BJ (cell line): ENCODE measurements around the gene MCCC1. TPM values are rescaled to one million over a fixed set of nuclear protein-coding genes. Genes with fewer than 3 reads are reported as not detected.
"Not testable (repeated sequence)": the region's sequence is repeated elsewhere in the genome, so short reads cannot be mapped to it uniquely, and the experiment has no call there.

Source experiments
- CTCF ChIA-PET: fragments of 350-600 bp; formaldehyde crosslinking; extraction: SDS; loops from one replicate; lab custom pipeline; 2021; ENCODE audit warnings: antibody characterized with exemption, inconsistent platforms; lab: Yijun Ruan, JAX
- POLR2A ChIA-PET: fragments of 300-600 bp; sonication (Branson Sonifier 250); formaldehyde crosslinking; extraction: SDS; loops from one replicate; lab custom pipeline; 2021; ENCODE audit warnings: antibody characterized with exemption; lab: Charles Lee
- DNase-seq: peaks from one replicate; pipeline ENCODE4 v3.0.0-alpha.2; 2011; ENCODE audit warnings: low read depth
- H3K27me3 ChIP-seq: 2 replicates; pipeline ENCODE4 v1.6.0; 2011; ENCODE audit warnings: low read length; ENCODE audit not compliant: control insufficient read depth, insufficient read depth
- H3K36me3 ChIP-seq: 2 replicates; pipeline ENCODE4 v1.5.1; 2011; ENCODE audit warnings: low read length; ENCODE audit not compliant: control insufficient read depth, insufficient read depth
- H3K4me3 ChIP-seq: 2 replicates; pipeline ENCODE4 v1.5.1; 2011; ENCODE audit warnings: low read depth, mild to moderate bottlenecking, control low read depth, low read length
- polyA plus RNA-seq: library from polyadenylated mRNA; depleted of rRNA; stranded (reverse); fragments of >200 nt; gene quantifications from 2 replicates; pipeline ENCODE4 v1.2.3, GENCODE V29; 2011
- TF ChIP-seq, protein P1 (sequence below): IDR thresholded peaks from 2 replicates; pipeline ENCODE4 v1.5.1; 2011; ENCODE audit warnings: low read depth, mild to moderate bottlenecking, control low read depth, inconsistent platforms, low read length, moderate library complexity; ENCODE audit not compliant: insufficient read depth

MCCC1 gene
- polyA plus RNA-seq, 1 experiment, result 12.5 TPM

DNA sequence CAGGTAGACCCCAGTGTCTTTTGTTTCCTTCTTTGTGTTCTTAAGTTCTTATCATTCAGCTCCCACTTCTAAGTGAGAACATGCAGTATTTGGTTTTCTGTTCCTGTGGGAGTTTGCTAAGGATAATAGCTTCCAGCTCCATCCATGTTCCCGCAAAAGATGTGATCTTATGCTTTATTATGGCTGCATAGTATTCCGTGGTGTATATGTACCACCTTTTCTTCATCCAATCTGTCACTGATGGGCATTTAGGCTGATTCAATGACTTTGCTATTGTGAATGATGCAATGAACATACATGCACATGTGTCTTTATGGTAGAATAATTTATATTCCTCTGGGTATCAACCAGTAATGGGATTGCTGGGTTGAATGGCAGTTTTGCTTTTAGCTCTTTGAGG is 24.4 kb downstream of the MCCC1 start:
- Histone ChIP-seq H3K36me3 (peaks cover 2% of the 10 kb centered on the region; the same call in 1 of the 2 replicates), H3K4me3 (no peak overlapping the region), H3K27me3 (no peaks in the 10 kb centered on the region)
- CTCF ChIA-PET, result interaction anchor here (0.5 to 1.0 kb wide), 2 partner anchors 11 to 255 kb away, joined by 4 read pairs; no protein-coding TSS in a partner anchor
- TF ChIP-seq, protein P1, sequence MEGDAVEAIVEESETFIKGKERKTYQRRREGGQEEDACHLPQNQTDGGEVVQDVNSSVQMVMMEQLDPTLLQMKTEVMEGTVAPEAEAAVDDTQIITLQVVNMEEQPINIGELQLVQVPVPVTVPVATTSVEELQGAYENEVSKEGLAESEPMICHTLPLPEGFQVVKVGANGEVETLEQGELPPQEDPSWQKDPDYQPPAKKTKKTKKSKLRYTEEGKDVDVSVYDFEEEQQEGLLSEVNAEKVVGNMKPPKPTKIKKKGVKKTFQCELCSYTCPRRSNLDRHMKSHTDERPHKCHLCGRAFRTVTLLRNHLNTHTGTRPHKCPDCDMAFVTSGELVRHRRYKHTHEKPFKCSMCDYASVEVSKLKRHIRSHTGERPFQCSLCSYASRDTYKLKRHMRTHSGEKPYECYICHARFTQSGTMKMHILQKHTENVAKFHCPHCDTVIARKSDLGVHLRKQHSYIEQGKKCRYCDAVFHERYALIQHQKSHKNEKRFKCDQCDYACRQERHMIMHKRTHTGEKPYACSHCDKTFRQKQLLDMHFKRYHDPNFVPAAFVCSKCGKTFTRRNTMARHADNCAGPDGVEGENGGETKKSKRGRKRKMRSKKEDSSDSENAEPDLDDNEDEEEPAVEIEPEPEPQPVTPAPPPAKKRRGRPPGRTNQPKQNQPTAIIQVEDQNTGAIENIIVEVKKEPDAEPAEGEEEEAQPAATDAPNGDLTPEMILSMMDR, result no peak
- POLR2A ChIA-PET, result no interaction called here
- DNase-seq, result no peak

DNA sequence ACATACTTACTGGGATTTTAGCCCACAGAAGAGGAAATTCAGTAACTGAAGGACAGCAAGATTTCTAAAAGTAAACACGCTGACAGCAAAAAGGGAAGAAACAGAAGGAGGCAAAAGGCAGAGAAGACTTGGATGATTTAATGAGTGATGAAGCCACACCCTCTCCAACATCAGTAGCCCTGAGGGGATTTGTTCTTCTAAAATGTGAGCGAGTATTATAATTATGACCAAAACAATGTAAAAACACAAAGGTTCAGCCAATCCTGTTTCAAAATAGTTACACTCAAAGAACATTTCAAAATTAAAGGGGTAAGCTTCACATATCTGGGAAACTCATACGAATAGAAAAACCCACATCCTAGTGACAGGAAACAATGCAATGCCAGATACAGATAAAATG is 25.0 kb downstream of the MCCC1 start:
- Histone ChIP-seq H3K27me3 (no peaks in the 10 kb centered on the region), H3K4me3 (no peak overlapping the region), H3K36me3 (peaks cover under 1% of the 10 kb centered on the region; the same call in 1 of the 2 replicates)
- DNase-seq, result peak; percentile 20
- TF ChIP-seq, protein P1, result no peak
- ChIA-PET POLR2A (no interaction called here), CTCF (interaction anchor here (1.0 kb wide), 1 partner anchor 12 kb away, joined by 4 read pairs; no protein-coding TSS in a partner anchor)

DNA sequence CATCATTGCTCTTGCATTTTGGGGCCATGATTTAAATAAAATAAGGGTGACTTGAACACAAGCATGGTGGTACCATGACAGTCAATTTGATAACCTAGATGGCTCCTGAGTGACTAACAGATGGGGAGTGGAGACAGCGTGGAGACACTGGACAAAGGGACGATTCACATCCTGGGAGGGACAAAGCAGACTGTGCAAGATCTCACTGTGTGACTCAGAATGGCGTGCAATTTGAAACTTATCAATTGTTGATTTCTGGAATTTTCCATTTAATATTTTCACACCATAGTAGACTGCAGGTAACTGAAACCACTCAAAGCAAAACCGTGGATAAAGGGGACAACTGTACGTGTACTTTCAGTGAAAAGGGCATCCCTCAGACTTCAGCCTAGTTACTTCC is 25.5 kb downstream of the MCCC1 start:
- ChIA-PET POLR2A (no interaction called here), CTCF (interaction anchor here (1.0 kb wide), 1 partner anchor 12 kb away, joined by 4 read pairs; no protein-coding TSS in a partner anchor)
- no peak for DNase-seq
- no peaks in the 10 kb centered on the region for H3K27me3 ChIP-seq
- no peak overlapping the region for H3K4me3 ChIP-seq
- TF ChIP-seq, protein P1, result no peak
- H3K36me3 ChIP-seq, result no peaks in the 10 kb centered on the region; the same call in 1 of the 2 replicates

DNA sequence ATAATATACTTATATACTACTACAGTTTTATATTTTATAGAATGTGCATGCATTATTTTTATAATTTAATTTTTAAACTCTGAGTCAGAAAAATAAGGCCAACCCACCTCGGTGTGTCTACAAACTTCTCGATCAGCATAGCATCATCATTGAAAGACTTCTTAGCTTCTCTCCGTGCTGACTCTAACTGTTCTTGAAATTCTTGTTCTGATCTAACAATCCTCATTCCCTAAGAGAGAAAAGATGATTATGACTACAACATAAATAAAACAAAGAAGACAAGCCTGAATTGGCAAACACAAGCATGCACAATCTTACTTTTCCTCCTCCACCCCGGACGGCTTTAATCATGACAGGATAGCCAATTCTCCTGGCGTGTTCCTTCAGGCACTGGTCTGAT is 28.4 kb downstream of the MCCC1 start:
- Histone ChIP-seq H3K36me3 (no peaks in the 10 kb centered on the region; the same call in 1 of the 2 replicates), H3K4me3 (no peak overlapping the region), H3K27me3 (no peaks in the 10 kb centered on the region)
- POLR2A ChIA-PET, result no interaction called here
- CTCF ChIA-PET, result interaction anchor here (0.7 kb wide), 1 partner anchor 37 kb away, joined by 3 read pairs; no protein-coding TSS in a partner anchor
- no peak for DNase-seq
- TF ChIP-seq, protein P1, result no peak

DNA sequence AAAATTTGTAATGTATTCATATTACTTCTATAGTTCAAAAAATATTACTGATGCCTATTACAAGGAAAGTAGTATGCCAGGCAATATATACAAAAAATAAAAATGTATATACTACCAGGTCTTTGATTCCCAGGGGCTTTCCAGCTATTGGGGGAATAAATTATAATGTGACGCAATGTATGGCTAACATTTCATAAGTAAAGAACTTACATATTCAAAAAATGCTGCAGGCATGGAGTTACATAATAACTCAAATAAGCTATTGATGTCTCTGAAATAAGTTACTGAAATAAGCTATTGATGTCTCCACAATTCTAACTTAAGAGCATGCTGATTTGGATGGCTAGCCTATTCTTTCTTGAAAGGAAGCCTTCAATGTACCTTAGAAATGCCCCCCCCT is 30.2 kb downstream of the MCCC1 start:
- CTCF ChIA-PET, result no interaction called here
- H3K4me3 ChIP-seq, result no peak overlapping the region
- TF ChIP-seq, protein P1, result no peak
- no peaks in the 10 kb centered on the region for H3K27me3 ChIP-seq
- peaks cover 1% of the 10 kb centered on the region; the same call in 1 of the 2 replicates for H3K36me3 ChIP-seq
- POLR2A ChIA-PET, result no interaction called here
- no peak for DNase-seq

DNA sequence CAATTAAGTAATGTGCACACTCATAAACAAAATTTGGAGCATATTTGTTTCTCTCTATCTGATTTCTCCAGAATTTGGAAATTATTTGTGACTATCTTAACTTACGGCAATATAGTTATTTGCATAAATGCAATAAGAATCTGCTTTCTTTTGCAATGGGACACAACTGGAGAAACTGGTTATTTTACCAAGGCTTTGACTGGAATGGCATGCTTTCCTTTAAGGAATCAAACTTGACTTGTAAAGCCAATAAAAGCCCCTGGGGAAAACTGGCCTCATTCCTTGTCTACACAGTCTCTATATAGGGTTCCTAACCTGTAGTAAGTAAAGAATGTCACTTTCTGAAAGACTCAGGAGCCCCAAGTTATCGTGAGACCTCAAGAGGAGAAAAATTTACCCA is 32.4 kb downstream of the MCCC1 start:
- DNase-seq, H3K36me3 ChIP-seq, H3K27me3 ChIP-seq, POLR2A ChIA-PET, CTCF ChIA-PET, H3K4me3 ChIP-seq: not testable (repeated sequence)
